ENCODE data around the gene MAPK10.

MAPK10 gene

GRCh38 chr4:86001591-86001990, 358.3 kb downstream of the MAPK10 start:
- ChIA-PET CTCF (interaction anchor here (1.2 kb wide), 1 partner anchor 33 kb away, joined by 5 read pairs; no protein-coding TSS in a partner anchor), POLR2A (no interaction called here)
- H3K4me3 ChIP-seq (ENCODE audit: low read depth, low read length) = no peak overlapping the region
- no peak for DNase-seq (ENCODE audit: low read depth, low spot score)
- no peak for TF ChIP-seq CTCF (IDR thresholded peaks at IDR 0.05; ENCODE audit: insufficient read depth, low read length, missing control alignments)

DNA sequence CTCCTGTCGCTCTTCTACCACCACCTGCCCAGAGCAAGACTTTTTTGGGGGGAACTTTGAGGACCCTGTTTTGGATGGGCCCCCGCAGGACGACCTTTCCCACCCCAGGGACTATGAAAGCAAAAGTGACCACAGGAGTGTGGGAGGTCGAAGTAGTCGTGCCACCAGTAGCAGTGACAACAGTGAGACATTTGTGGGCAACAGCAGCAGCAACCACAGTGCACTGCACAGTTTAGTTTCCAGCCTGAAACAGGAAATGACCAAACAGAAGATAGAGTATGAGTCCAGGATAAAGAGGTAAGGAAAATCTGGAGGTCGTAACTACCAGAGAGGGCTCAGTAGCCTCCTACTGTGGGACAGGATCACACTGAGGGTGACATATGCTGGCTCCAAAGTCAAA, 364.5 kb downstream of the MAPK10 start:
- DNase-seq (ENCODE audit: low read depth, low spot score) = no peak
- ChIA-PET POLR2A (no interaction called here), CTCF (no interaction called here)
- no peak overlapping the region for H3K4me3 ChIP-seq (ENCODE audit: low read depth, low read length)
- TF ChIP-seq CTCF (IDR thresholded peaks at IDR 0.05; ENCODE audit: insufficient read depth, low read length, missing control alignments) = no peak

DNA sequence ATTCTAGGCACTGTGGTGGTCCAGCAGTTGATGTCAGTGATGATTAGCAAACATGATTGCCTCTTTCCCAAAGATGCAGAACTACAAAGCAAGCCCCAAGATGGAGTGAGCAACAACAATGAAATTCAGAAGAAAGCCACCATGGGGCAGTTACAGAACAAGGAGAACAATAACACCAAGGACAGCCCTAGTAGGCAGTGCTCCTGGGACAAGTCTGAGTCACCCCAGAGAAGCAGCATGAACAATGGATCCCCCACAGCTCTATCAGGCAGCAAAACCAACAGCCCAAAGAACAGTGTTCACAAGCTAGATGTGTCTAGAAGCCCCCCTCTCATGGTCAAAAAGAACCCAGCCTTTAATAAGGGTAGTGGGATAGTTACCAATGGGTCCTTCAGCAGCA, 365.3 kb downstream of the MAPK10 start:
- TF ChIP-seq CTCF (IDR thresholded peaks at IDR 0.05; ENCODE audit: insufficient read depth, low read length, missing control alignments) = no peak
- CTCF ChIA-PET = interaction anchor here (1.1 kb wide), 1 partner anchor 11 kb away, joined by 3 read pairs; no protein-coding TSS in a partner anchor
- H3K4me3 ChIP-seq (ENCODE audit: low read depth, low read length) = no peak overlapping the region
- DNase-seq (ENCODE audit: low read depth, low spot score) = no peak
- POLR2A ChIA-PET = no interaction called here

- H3K4me3 ChIP-seq (ENCODE audit: low read depth, low read length) = no peak overlapping the region
- ChIA-PET CTCF (interaction anchor here (1.1 kb wide), 1 partner anchor 12 kb away, joined by 3 read pairs; no protein-coding TSS in a partner anchor), POLR2A (no interaction called here)
- no peak for DNase-seq (ENCODE audit: low read depth, low spot score)
- no peak for TF ChIP-seq CTCF (IDR thresholded peaks at IDR 0.05; ENCODE audit: insufficient read depth, low read length, missing control alignments)
Measured at GRCh38 chr4:85993641-85994040, 366.2 kb downstream of the MAPK10 start.

GRCh38 chr4:85986266-85986665, 373.6 kb downstream of the MAPK10 start:
- H3K4me3 ChIP-seq (ENCODE audit: low read depth, low read length) = no peak overlapping the region
- ChIA-PET CTCF (no interaction called here), POLR2A (no interaction called here)
- DNase-seq (ENCODE audit: low read depth, low spot score) = no peak
- no peak for TF ChIP-seq CTCF (IDR thresholded peaks at IDR 0.05; ENCODE audit: insufficient read depth, low read length, missing control alignments)

- no peak overlapping the region for H3K4me3 ChIP-seq (ENCODE audit: low read depth, low read length)
- POLR2A ChIA-PET = no interaction called here
- CTCF ChIA-PET = interaction anchor here (1.4 kb wide), 1 partner anchor 10 kb away, joined by 3 read pairs; no protein-coding TSS in a partner anchor
Measured at GRCh38 chr4:85979276-85979675, 380.6 kb downstream of the MAPK10 start.

More at GRCh38 chr4:85979276-85979675, 380.6 kb downstream of the MAPK10 start:
- TF ChIP-seq CTCF (IDR thresholded peaks at IDR 0.05; ENCODE audit: insufficient read depth, low read length, missing control alignments) = no peak
- no peak for DNase-seq (ENCODE audit: low read depth, low spot score)

All from AG04449 (cell line).